OCI-LY3 (cell line): ENCODE data around the gene SUCLG2.

Experiments used
- CTCF ChIP-seq: fragments of 200-600, 300-600 bp; sonication (generic); IDR thresholded peaks from 2 replicates; pipeline ENCODE4 v1.5.1; 2014; ENCODE audit warnings: antibody characterized with exemption, low read length, low read depth
- EZH2phosphoT487 ChIP-seq: fragments of 200-600 bp; shearing (Covaris generic); IDR thresholded peaks from 2 replicates; pipeline ENCODE4 v1.6.1; 2018; ENCODE audit warnings: antibody characterized with exemption, mixed run types, low read depth

GRCh38 chr3:67699882-67700281 is 45.5 kb upstream of the SUCLG2 start:
- TF ChIP-seq CTCF (no peak), EZH2phosphoT487 (no peak)
